H1 (cell line): Measurements from ENCODE around the gene CSNK2A3.

ENCODE experiments used
- CHD1 ChIP-seq: IDR thresholded peaks from 2 replicates; pipeline ENCODE4 v1.6.1; 2012; ENCODE audit warnings: low read depth, low read length, improper control_type of control experiment
- EP300 ChIP-seq, 2 experiments: IDR thresholded peaks; 1 replicate in 1 of 2; 2 replicates in 1 of 2; pipeline ENCODE4 v1.6.1; 2011 to 2012; ENCODE audit warnings: low read depth in 2 of 2, low read length in 2 of 2, mild to moderate bottlenecking in 2 of 2, borderline replicate concordance in 1 of 2, inconsistent platforms in 1 of 2, moderate library complexity in 1 of 2
- NANOG ChIP-seq: IDR thresholded peaks from 2 replicates; pipeline ENCODE4 v1.6.1; 2011; ENCODE audit warnings: low read length, low read depth, mild to moderate bottlenecking, inconsistent platforms; ENCODE audit not compliant: insufficient read depth, poor library complexity, severe bottlenecking
- POLR2A ChIP-seq, 2 experiments: IDR thresholded peaks; 1 replicate in 1 of 2; 2 replicates in 1 of 2; pipeline ENCODE4 v1.6.1; 2011; ENCODE audit warnings: low read depth in 2 of 2, low read length in 2 of 2, mild to moderate bottlenecking in 2 of 2; ENCODE audit errors: control extremely low read depth in 1 of 2
- POLR2AphosphoS5 ChIP-seq: IDR thresholded peaks from 2 replicates; pipeline ENCODE4 v1.6.1; 2011; ENCODE audit warnings: low read depth, low read length
- RAD21 ChIP-seq, 2 experiments: IDR thresholded peaks in 1 of 2; conservative IDR thresholded peaks in 1 of 2; 2 replicates each; pipeline ENCODE4 v1.6.1; 2011; ENCODE audit warnings: low read depth in 2 of 2, low read length in 2 of 2, improper control_type of control experiment in 1 of 2, inconsistent platforms in 1 of 2, mild to moderate bottlenecking in 1 of 2, moderate library complexity in 1 of 2
- SP2 ChIP-seq: IDR thresholded peaks from 2 replicates; pipeline ENCODE4 v1.6.1; 2012; ENCODE audit warnings: mild to moderate bottlenecking, low read length, inconsistent platforms
- SUZ12 ChIP-seq: fragments of 200-600 bp; sonication (generic); IDR thresholded peaks from 2 replicates; pipeline ENCODE4 v1.6.1; 2012; ENCODE audit warnings: mild to moderate bottlenecking, inconsistent platforms, low read length, moderate library complexity, mixed read lengths
- TF ChIP-seq, protein P1 (sequence below), 3 experiments: IDR thresholded peaks; 1 replicate in 2 of 3; 2 replicates in 1 of 3; pipeline versions ENCODE4 v1.5.1 to v1.6.1; 2011; ENCODE audit warnings: low read length in 3 of 3, mild to moderate bottlenecking in 3 of 3, inconsistent platforms in 2 of 3, low read depth in 1 of 3, moderate library complexity in 1 of 3; ENCODE audit not compliant: insufficient read depth in 1 of 3; ENCODE audit errors: control extremely low read depth in 1 of 3

DNA sequence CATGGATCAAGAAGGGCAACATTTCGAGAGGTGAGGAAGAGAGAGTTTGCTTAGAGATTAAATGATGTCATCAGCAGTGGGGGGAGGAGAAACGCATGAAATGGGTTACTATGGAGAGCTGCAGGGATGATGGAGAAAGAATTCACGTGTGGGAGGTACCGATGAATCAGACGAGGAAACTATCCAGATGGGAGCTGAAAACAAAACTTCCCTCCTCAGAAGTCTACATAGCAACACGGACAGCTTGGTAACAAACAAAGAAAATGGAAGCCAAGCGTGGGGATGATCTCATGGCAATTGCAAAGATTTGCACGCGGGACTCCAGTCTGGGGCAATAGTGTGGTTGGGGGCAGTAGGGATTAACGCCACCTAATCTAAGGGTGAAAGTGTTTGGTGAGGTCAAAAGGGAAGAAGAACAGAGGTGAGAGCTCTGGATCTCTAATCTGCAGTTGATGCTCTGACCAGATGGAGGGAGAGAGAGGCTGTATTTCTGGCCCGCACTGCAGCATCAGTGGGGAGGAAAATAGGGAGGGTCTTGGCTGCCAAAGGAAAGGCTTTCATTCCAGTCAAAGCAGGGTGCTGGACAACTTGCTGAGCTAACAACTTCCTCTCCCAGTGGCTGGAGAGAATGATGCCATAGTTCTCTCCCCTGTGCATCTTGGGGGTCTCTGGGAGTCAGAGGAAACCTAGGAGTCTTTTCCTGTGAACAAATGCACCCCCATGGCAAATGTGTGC lies 43.4 kb upstream of the CSNK2A3 start:
- TF ChIP-seq, protein P1, sequence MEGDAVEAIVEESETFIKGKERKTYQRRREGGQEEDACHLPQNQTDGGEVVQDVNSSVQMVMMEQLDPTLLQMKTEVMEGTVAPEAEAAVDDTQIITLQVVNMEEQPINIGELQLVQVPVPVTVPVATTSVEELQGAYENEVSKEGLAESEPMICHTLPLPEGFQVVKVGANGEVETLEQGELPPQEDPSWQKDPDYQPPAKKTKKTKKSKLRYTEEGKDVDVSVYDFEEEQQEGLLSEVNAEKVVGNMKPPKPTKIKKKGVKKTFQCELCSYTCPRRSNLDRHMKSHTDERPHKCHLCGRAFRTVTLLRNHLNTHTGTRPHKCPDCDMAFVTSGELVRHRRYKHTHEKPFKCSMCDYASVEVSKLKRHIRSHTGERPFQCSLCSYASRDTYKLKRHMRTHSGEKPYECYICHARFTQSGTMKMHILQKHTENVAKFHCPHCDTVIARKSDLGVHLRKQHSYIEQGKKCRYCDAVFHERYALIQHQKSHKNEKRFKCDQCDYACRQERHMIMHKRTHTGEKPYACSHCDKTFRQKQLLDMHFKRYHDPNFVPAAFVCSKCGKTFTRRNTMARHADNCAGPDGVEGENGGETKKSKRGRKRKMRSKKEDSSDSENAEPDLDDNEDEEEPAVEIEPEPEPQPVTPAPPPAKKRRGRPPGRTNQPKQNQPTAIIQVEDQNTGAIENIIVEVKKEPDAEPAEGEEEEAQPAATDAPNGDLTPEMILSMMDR (IDR thresholded peaks at IDR 0.05; ENCODE audit: control extremely low read depth in 1 of 3, insufficient read depth in 1 of 3, low read depth in 1 of 3, low read length in 3 of 3) = no peak
- TF ChIP-seq EP300 (IDR thresholded peaks at IDR 0.05; ENCODE audit: borderline replicate concordance in 1 of 2, low read depth in 2 of 2, low read length in 2 of 2) = no peak
- no peak for TF ChIP-seq NANOG
- no peak for TF ChIP-seq RAD21 (IDR thresholded peaks at IDR 0.05 in 1 of 2, conservative IDR thresholded peaks at IDR 0.05 in 1 of 2; ENCODE audit: low read depth in 2 of 2, low read length in 2 of 2)
- TF ChIP-seq SUZ12 = no peak
- TF ChIP-seq POLR2A (IDR thresholded peaks at IDR 0.05; ENCODE audit: control extremely low read depth in 1 of 2, low read depth in 2 of 2, low read length in 2 of 2) = no peak
- no peak for TF ChIP-seq SP2
- TF ChIP-seq CHD1 = no peak
- no peak for TF ChIP-seq POLR2AphosphoS5
